ES-I3 (cell line): ENCODE results near the gene DPH2.

ENCODE experiments used
- H3K36me3 ChIP-seq: 2 replicates; pipeline ENCODE4 v1.6.1; 2013; ENCODE audit warnings: mild to moderate bottlenecking, low read length, control low read depth, moderate library complexity; ENCODE audit not compliant: insufficient read depth
- H3K4me1 ChIP-seq: 2 replicates; pipeline ENCODE4 v1.6.1; 2013; ENCODE audit warnings: mild to moderate bottlenecking, control low read depth, low read length; ENCODE audit not compliant: insufficient read depth
- H3K9ac ChIP-seq: 2 replicates; pipeline ENCODE4 v1.6.1; 2013; ENCODE audit warnings: low read depth, mild to moderate bottlenecking, low read length, moderate library complexity
- H3K9me3 ChIP-seq: 2 replicates; pipeline ENCODE4 v1.6.1; 2013; ENCODE audit warnings: mild to moderate bottlenecking, low read length, moderate library complexity; ENCODE audit not compliant: control insufficient read depth, insufficient read depth

The DPH2 gene

DNA sequence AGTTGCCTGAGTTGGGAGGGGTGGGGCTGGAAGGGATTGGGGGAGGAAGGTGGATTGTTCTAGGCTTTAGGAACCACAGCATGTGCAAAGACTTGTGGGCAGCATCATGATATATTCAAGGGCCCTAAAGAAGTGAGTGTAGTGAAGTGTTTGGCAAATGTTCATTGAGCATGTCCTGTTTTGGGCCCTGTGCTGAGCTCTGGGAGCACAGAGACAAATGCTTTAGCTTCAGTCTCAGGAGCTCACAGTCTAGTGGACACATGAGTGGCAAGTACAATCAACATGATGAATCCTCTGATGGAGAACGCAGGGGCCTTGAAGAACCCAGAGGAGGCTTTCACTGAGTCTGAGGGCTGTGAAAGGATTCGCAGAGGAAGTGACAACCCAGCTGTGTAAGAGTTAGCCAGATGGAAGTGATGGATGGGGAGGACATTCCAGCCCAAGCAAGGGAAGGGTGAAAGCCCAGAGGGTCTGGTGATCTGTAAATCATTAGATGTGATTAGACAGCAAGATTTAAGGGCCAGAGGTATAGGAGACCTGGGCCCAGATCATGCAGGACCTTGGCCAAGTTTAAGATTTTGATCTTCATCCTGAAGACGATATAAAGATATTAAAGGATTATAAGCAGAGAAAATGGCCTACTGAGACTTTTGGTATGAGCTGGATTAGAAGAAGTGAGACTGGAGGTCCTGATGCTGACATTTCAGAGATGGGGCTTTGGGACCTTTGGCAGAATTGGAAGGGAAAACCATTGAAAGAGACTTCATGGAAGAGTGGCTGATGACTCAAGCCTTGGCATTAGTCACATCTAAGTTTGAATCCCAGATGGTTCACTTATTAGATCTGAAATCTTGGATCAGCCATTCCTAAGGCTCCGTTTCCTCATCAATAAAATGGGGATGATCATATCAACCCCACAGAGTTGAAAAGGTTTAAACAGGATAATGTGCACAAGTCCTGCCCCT, 18.5 kb upstream of the DPH2 start:
- H3K36me3 ChIP-seq = no peaks in the 10 kb centered on the region
- H3K9me3 ChIP-seq = no peaks in the 10 kb centered on the region
- H3K4me1 ChIP-seq = peaks cover 11% of the 10 kb centered on the region; the same call in 1 of the 2 replicates
- no peak overlapping the region for H3K9ac ChIP-seq

DNA sequence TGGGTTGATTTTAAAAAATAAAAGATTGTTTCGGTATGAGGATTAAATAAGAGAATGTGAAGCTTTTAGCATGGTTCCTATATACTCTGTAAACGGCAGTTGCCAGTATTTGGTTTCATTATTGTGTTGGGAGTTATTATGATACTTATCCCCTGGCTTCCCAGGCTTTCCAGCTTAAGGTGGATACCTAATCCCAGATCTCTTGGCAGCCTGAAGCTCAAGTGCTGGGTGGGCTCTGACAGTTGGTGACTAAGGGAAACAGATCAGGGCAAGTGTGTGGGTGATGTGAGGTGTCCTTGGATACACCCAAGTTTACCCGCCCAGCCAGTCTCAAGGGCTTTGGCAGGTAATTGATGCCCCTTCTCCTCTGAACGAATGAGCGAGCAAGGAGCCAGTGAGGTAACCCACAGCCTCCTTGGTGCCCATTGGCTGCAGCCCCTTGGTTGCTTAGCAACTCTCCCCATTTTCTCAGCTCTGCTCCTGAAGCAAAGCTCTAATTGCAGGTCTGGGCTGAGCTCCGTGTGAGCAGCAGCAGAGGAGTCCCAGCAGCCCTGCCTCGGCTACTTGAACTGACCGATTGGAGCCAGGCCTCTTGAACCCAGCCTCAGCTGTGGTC, 17.0 kb upstream of the DPH2 start:
- H3K4me1 ChIP-seq = peaks cover 8% of the 10 kb centered on the region; the same call in 1 of the 2 replicates
- no peaks in the 10 kb centered on the region for H3K9me3 ChIP-seq
- H3K9ac ChIP-seq = no peak overlapping the region
- H3K36me3 ChIP-seq = peaks cover 4% of the 10 kb centered on the region; the same call in 1 of the 2 replicates

DNA sequence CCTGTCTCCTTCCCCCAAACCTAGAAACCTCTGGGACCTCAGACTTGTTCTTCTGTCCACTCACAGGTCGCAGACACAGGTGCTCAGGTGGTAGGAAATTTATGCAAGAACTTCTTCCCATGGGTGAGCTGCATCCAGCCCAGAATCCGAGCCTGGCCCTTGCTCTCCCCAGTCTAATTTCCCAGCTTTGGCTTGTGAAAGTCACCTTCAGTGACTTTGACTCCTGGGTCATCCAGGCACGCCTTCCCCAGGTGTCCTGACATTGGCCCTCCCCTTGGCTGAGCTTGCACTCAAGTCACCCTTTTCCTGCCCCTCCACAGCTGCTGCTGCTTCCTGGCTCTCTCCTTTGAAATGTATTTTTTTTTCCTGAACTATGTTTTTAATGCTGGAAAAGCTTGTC, 16.4 kb upstream of the DPH2 start:
- Histone ChIP-seq H3K9ac (no peak overlapping the region), H3K36me3 (peaks cover 6% of the 10 kb centered on the region; the same call in 1 of the 2 replicates)

DNA sequence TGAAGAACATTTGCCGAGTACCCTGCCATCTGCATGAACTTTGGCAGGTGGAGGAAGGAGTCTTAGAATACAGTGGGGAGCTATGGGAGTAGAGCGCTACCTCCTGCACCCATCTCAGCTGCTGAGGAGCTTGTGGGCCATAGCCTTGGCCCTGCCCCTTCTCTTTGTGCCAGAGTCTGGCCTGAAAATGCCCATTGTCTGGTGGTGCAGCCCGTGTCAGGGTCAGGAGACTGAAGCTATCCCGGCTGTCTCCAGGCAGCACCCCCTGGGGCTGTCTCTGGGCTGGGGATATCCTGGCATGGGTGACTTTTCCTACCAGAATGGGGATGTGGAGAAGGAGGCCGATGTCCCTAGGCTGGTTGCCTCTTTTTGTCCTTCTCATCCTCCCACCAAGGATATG, 15.8 kb upstream of the DPH2 start:
- H3K4me1 ChIP-seq = peaks cover 8% of the 10 kb centered on the region; the same call in 1 of the 2 replicates
- no peak overlapping the region for H3K9ac ChIP-seq
- H3K36me3 ChIP-seq = peaks cover 6% of the 10 kb centered on the region; the same call in 1 of the 2 replicates
- H3K9me3 ChIP-seq = no peaks in the 10 kb centered on the region

More for the DNA sequence above, 16.4 kb upstream of the DPH2 start:
- peaks cover 8% of the 10 kb centered on the region; the same call in 1 of the 2 replicates for H3K4me1 ChIP-seq
- no peaks in the 10 kb centered on the region for H3K9me3 ChIP-seq

DNA sequence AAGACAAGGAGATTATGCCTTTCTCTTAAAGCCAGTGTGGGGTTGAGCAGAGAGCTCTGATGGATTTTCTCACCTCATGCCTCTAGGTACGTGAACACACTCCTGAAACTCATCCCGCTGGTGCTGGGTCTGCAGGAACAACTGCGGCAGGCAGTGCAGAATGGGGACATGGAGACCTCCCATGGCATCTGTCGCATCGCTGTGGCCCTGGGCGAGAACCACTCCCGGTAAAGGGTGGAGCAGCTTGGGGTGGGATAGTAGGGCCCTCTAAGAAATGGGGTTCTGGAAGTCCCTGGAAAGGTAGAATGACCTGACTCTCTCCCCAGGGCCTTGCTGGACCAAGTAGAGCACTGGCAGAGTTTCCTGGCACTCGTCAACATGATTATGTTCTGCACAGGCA, 13.6 kb upstream of the DPH2 start:
- peaks cover 8% of the 10 kb centered on the region; the same call in 1 of the 2 replicates for H3K4me1 ChIP-seq
- peaks cover 6% of the 10 kb centered on the region; the same call in 1 of the 2 replicates for H3K36me3 ChIP-seq
- H3K9me3 ChIP-seq = no peaks in the 10 kb centered on the region
- H3K9ac ChIP-seq = no peak overlapping the region

DNA sequence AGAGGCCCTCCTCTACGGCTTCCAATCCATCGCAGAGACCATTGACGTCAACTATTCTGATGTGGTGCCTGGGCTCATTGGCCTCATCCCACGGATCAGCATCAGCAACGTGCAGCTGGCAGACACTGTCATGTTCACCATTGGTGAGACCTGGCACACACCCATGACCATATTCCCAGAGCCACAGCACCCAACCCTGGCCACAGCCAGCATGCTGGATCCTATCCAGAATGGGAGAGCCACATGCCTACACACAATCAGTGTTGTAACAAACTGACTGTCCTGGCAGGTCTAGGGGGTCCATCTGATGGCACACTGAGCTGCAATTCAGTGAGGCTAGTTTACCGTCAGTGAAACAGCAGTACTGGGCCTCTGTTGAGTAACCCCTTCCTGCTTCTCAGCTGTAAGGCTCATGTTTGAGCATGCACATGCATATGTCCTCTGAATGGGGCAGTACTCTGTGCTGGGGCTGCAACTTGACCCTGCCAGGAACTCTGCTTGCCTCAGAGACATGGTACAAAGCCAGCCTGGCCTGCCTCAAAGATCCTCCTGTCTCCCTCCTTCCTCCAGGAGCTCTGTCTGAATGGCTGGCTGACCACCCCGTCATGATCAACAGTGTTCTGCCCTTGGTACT, 12.3 kb upstream of the DPH2 start:
- Histone ChIP-seq H3K9me3 (no peaks in the 10 kb centered on the region), H3K4me1 (peaks cover 8% of the 10 kb centered on the region; the same call in 1 of the 2 replicates), H3K9ac (no peak overlapping the region), H3K36me3 (peaks cover 6% of the 10 kb centered on the region; the same call in 1 of the 2 replicates)

DNA sequence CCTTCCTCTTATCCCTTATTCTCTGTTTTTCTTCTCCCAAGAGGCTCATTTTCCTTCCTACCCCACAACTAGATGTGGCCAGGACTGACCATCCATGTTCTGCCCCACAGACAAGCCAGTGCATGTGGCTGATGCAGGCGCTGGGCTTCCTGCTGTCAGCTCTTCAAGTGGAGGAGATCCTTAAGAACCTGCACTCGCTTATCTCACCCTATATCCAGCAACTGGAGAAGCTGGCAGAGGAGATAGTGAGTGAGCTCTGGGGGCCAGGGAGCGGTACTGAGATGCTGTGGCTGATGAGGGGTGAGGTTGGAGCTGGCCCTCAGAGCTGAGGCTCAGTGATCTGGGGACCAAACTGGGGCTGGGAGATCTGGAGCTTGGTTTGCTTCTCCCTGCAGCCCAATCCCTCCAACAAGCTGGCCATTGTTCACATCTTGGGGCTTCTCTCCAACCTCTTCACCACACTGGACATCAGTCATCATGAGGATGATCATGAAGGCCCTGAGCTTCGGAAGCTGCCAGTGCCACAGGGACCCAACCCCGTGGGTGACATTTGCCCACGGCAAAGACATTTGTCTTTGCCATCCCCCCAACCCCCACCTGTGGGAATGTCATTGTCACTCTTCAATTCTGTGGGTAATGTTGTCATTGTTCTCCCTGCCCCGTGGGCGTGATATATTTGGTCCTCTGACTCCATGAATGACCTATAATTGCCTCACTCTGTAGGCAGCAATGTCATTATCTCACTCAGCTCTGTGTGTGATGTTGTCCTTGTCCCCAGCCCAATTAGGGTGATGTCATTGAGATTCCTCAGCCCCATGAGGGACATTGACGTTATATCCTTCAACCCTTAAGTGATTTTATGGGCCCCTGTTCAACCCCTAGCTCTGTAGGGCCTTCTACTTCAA, 11.2 kb upstream of the DPH2 start:
- H3K36me3 ChIP-seq = peaks cover 6% of the 10 kb centered on the region; the same call in 1 of the 2 replicates
- no peaks in the 10 kb centered on the region for H3K9me3 ChIP-seq
- H3K9ac ChIP-seq = no peak overlapping the region
- no peaks in the 10 kb centered on the region for H3K4me1 ChIP-seq

DNA sequence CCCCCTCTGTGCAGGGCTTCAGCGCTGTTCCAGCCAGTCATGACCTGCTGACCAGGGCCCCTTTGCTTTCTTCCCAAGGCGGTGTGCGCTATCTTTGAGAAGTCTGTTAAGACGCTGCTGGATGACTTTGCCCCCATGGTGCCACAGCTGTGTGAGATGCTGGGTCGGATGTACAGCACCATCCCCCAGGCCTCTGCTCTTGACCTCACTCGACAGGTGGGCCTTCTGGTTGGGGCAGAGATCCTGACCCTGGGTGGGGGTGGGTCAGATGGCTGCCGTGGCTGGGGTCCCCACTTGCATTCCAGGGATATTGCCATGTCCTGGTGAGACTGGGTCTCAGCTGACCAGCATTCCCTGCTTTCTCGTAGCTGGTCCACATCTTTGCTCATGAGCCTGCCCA, 9.0 kb upstream of the DPH2 start:
- H3K36me3 ChIP-seq = peaks cover 6% of the 10 kb centered on the region; the same call in 1 of the 2 replicates
- H3K9ac ChIP-seq = no peak overlapping the region
- H3K4me1 ChIP-seq = no peaks in the 10 kb centered on the region
- no peaks in the 10 kb centered on the region for H3K9me3 ChIP-seq

DNA sequence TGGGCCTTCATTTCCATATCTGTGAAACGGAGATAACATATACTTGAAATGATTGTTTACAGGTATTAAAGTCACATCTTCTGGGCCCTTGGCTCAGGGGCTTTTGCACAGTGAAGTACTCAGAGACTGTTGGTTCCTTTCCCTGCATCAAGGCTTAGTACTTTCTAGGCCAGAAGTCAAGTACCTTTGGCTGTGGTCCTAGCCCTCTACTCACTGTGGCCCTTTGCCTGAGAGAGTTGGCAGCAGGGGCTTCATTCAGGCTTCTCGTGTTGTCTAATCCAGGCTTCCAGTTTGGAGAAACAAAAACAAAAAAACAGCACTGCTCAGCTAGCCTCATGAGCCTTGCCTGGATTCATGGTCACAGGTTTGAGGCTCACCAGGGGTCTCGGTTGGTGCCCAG, 8.1 kb upstream of the DPH2 start:
- no peak overlapping the region for H3K9ac ChIP-seq
- no peaks in the 10 kb centered on the region for H3K4me1 ChIP-seq
- peaks cover 6% of the 10 kb centered on the region; the same call in 1 of the 2 replicates for H3K36me3 ChIP-seq
- no peaks in the 10 kb centered on the region for H3K9me3 ChIP-seq

DNA sequence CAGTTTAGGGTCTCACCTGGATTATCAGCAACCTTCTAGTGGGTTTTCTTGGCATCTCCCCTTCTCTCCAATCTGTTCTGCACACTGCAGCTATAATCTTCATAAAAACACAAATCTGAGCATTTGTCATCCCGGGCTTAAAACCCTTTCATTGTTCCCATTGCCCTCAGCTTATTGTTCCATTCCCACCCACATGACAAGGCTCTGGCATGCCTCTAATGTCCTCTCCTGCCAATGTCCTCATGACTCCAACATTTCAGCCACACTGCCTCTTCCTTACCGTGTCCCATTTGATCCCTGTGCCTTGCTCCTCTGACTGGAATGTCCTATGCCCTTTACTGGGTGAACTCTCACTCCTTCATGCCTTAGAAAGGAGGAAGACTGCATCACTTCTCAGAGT, 7.5 kb upstream of the DPH2 start:
- no peak overlapping the region for H3K9ac ChIP-seq
- no peaks in the 10 kb centered on the region for H3K4me1 ChIP-seq
- peaks cover 6% of the 10 kb centered on the region; the same call in 1 of the 2 replicates for H3K36me3 ChIP-seq
- no peaks in the 10 kb centered on the region for H3K9me3 ChIP-seq

DNA sequence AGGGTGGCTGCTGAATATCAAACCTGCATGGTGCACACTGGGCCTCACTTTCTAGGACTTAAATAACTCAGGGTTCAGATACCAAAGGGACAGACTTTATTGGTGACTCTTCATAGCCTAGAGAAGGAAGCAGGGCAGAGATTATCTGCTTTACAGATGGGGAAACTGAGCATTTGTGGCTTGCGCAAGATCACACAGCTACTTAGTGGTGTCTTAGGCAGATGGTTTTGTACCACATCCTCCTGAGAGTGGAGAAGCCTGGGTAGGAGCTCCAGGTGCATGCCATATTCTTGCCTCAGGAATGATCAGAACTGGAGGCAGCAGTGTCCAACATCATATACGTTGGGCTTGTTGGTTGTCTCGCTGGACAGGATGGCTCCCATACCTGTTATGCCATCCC, 6.8 kb upstream of the DPH2 start:
- Histone ChIP-seq H3K4me1 (no peaks in the 10 kb centered on the region), H3K9me3 (no peaks in the 10 kb centered on the region), H3K36me3 (0 out of 2 replicates have a peak, but pooled peaks cover under 1% of the 10 kb centered on the region), H3K9ac (no peak overlapping the region)

DNA sequence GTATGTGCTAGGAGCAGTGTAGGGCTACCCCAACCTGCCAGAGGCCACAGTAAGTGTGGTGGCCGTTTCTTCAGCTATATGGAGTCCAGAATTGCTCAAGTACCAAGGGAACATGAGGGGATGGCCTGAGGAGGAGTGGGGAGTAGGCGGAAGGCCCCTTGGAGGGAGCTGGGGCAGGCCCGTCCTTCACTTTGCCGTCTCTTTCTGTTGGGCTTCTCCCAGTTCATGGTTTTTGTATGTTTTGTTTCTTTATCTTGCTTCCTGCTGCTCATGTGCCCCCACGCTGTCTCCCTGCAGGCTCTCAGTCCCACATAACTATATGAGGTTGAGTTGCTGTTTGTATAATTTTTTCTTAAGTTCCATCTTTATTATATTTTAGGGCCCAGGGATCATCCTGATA, 5.9 kb upstream of the DPH2 start:
- no peak overlapping the region for H3K9ac ChIP-seq
- H3K9me3 ChIP-seq = no peaks in the 10 kb centered on the region
- H3K36me3 ChIP-seq = no peaks in the 10 kb centered on the region
- no peaks in the 10 kb centered on the region for H3K4me1 ChIP-seq

DNA sequence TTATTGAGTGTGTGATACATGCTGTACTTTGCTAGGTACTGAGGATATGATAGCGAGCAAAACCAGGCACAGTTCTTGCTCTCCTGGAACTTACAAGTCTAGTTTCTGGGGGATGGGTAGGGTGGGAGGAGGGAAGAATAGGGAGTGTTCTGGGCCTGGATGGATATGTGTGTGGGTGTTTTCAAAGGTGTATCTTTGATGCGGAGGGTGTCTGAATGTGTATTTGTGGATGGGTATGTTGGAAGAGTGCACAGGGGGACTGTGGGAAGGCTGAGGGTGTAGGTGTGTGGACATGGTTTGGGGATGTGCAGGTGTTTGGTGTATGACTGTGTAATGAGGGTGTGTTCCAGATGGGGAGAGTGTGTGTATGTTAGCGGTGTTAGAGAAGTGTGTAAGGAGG, 4.5 kb upstream of the DPH2 start:
- no peaks in the 10 kb centered on the region for H3K9me3 ChIP-seq
- no peak overlapping the region for H3K9ac ChIP-seq
- H3K36me3 ChIP-seq = no peaks in the 10 kb centered on the region
- no peaks in the 10 kb centered on the region for H3K4me1 ChIP-seq
